ENCODE measurements around the gene CATSPER3.

DNA sequence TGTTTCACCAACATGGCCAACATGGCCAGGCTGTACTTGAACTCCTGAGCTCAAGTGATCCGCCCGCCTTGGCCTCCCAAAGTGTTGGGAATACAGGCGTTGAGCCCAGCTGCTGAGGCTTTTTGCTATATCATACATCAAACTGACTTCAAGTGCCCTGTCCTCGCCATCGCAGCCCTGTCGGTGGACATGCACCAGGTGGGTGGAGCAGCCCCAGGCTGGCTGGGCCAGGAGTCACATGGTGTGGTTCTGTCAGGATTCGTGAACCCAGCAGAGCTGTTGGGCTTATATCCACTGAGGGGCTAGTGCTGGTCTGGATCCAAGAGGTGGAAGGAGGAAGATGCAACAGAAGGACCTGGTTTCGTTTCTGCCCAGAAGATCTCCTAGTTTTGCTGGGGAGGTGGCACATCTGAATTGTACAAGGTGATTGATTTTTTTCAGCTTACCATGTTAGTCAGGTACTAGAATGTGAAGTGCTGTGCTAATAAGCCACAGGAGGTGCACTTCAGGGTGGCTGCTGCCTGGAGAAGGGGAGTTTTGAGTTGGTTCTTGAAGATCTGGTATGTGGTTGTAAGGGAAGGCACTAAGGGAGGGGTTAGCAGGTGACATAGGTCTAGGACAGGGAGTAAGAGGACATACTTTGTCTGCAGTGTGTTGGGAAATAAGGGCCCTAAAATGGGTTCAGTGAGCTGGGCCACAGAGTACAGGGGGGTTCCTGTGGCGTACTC is 46.7 kb upstream of the CATSPER3 start:
- TF ChIP-seq, protein P1, sequence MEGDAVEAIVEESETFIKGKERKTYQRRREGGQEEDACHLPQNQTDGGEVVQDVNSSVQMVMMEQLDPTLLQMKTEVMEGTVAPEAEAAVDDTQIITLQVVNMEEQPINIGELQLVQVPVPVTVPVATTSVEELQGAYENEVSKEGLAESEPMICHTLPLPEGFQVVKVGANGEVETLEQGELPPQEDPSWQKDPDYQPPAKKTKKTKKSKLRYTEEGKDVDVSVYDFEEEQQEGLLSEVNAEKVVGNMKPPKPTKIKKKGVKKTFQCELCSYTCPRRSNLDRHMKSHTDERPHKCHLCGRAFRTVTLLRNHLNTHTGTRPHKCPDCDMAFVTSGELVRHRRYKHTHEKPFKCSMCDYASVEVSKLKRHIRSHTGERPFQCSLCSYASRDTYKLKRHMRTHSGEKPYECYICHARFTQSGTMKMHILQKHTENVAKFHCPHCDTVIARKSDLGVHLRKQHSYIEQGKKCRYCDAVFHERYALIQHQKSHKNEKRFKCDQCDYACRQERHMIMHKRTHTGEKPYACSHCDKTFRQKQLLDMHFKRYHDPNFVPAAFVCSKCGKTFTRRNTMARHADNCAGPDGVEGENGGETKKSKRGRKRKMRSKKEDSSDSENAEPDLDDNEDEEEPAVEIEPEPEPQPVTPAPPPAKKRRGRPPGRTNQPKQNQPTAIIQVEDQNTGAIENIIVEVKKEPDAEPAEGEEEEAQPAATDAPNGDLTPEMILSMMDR (IDR thresholded peaks at IDR 0.05) = no peak
- no peak for TF ChIP-seq POLR2AphosphoS5 (IDR thresholded peaks at IDR 0.05)

Data from suprapubic skin (tissue), 3 donors.